GM19043 (cell line): ENCODE measurements around the gene HECTD3.
"Not testable (repeated sequence)": the region's sequence is repeated elsewhere in the genome, so short reads cannot be mapped to it uniquely, and the experiment has no call there.

Experiments
- ATAC-seq: cut with Tn5 transposase; IDR thresholded peaks from one replicate; pipeline ENCODE4 v1.9.1; 2021; ENCODE audit warnings: low read depth; ENCODE audit not compliant: unreplicated experiment

The HECTD3 gene

DNA sequence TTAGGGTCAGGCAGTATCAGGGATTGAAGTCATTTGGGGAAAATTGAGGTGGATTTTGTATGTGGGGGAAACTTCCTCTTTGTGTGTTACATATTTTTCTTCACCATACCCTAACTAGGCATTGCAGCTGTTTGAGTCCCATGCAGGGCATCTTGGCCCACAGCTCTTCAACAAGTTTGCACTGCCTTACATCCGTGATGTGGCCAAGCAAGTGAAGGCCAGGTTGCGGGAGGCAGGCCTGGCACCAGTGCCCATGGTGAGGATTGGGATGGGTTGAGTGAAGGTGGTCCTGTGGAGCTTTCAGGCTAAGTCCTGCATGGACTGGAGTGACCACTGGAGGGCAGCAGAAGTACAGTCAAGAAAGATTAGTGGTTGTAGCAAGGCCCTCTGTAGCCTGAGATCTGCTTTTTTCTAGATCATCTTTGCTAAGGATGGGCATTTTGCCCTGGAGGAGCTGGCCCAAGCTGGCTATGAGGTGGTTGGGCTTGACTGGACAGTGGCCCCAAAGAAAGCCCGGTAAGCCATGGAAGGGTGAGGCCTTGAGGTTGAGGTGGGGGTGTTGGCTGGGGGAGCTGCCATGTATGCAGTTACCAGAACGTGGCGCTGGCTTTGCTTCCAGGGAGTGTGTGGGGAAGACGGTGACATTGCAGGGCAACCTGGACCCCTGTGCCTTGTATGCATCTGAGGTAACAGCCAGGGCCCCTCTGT, 3.4 kb upstream of the HECTD3 start:
- no peak for ATAC-seq

DNA sequence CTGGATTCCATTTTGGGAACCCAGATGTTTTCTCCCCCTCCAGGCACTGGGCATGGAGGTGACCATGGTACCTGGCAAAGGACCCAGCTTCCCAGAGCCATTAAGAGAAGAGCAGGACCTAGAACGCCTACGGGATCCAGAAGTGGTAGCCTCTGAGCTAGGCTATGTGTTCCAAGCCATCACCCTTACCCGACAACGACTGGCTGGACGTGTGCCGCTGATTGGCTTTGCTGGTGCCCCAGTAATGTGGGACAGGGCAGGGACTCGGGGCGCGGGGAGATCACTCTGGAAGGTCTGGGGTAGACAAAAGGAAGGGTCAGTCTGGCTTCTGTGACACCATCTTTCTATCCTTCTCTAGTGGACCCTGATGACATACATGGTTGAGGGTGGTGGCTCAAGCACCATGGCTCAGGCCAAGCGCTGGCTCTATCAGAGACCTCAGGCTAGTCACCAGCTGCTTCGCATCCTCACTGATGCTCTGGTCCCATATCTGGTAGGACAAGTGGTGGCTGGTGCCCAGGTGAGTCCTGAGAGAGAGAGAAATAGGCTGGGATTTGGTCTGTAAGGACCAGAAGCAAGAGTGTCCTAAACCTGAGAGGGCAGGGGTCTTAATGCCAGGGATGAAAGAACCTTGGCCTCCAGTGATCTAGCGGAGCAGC, 2.6 kb upstream of the HECTD3 start:
- ATAC-seq, result no peak

DNA sequence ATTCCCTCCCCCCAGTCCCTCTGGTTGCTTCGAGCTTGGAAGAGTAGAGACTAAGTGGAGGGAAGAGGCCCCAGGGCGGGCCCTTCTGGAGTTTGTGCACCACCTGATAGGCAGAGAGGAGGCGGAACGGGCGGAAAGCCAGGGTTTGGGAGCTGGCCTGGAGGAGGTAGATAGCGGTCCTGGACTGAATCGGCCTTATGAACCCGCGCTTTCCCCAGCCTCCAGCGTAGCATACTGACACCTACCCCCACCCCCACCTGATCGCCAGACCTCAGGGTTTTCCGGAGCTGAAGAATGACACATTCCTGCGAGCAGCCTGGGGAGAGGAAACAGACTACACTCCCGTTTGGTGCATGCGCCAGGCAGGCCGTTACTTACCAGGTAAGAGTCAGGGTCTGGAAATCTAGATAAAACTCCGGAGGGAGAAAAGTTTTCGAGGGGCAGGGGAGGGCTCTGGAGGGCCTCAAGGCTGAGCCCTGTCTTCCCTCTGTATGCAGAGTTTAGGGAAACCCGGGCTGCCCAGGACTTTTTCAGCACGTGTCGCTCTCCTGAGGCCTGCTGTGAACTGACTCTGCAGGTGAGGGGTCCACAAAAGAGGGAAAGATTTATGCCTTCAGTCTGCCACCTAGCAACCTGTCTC, 1.6 kb upstream of the HECTD3 start:
- no peak for ATAC-seq

DNA sequence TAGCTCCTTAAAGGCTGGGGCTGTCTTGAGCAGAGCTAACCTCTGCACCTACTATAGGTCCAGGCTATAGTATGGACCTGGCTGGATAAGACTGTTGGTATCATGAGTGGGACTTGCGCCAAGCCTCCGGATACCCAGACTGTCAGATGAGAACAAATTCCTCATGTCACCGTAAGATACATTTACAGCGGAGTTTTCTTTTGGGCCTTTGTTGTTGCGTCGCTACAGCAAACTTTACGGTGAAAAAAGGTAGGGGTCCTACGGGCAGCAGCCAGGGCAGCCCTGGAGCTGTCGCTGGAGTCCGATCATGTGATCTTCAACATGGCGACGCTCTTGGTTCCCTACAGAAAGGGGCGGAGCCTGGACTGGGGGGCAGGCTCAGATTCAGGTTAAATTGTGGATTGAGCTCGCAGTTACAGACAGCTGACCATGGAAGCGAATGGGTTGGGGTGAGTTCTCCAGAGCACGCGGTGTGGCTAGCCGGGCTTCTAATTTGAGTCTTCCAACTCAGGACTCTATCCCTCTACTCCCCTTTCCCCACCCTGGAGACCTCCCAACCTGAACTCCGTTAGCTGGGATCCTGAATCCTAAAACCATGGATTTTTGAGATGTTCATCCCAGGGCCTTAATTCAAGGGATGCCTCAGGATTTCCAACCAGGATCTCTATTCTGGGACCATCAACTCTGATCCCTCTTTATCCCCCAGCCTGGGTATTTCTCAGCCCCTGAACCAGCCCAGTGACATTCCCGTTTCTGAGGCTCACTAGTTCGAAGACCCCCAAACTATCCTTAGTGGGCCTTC, 914 bp upstream of the HECTD3 start, which contains the start of gene UROD:
Gene UROD (plus strand): TSS at position 418 of the 802 bp plus-strand sequence. CDS start 12 bp downstream, at position 430.
- peak; percentile 69 for ATAC-seq

DNA sequence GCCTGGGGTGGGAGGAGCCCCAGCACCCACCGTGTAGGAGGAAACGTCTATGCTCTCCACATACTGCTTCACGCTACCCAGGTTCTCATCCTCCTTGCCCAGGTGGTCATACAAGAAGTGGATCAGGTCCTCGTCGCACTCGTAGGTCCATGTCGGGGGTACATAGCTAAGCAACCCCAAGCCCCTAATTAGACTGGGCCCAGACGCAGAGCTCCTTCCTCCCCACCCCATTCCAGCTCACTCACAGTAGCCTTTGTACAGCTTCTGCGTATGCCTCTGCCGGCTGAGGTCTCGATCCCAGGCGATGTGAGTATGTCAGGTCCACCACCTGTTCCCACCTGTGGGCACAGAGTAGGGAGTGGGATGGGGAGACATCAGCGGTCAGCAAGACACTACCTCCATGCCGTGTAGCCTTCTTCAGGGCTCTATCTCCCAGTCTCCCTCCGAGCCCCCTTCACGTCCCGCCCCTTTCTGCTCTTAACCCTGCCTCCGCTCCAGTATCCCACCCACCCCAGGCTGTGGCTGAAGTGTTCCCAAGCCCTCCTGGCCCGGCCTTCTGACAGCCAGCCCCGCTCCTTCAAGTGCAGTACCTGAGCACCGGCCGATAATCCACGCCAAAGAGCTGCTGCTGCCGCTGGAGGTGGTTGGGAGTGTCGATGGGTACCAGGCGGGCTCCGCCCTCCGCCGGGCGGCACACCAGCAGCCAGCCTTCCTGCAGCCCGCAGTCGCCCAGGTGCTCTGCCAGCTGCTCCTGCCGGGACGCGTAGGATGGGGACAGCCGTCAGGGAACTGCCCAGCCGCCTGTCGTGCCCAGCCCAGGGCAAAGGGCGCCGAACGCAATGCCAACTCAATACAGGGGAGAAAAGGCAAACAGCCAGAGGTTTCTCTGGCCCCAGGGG, 919 bp downstream of the HECTD3 start:
- no peak for ATAC-seq

DNA sequence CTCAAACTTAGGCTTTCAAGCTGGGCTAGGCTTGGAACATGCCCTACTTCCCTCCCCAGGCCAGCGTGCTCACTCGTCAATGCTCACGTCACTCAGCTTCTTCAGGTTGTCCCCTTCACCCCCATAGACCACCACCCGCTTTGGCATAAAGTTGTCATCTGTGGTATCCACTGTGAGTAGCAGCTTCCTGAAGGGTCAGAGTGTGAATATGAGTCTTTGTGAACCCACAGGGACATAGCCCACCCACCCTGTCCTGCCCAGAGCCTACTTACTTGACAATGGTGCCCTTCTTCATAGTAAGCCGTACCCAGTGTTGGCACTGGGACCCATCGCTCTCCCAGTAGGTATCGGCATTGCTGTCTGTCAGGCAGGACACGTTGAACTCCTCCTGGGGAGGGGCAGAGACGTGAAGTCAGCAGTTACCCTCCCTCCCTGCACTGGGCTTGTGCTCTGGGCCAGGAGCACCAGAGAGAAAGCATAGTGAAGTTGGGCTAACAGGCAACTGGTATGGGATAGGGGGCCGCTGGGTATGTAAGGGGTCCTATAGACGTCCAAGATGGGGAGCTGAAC, 1.7 kb downstream of the HECTD3 start:
- ATAC-seq, result no peak

DNA sequence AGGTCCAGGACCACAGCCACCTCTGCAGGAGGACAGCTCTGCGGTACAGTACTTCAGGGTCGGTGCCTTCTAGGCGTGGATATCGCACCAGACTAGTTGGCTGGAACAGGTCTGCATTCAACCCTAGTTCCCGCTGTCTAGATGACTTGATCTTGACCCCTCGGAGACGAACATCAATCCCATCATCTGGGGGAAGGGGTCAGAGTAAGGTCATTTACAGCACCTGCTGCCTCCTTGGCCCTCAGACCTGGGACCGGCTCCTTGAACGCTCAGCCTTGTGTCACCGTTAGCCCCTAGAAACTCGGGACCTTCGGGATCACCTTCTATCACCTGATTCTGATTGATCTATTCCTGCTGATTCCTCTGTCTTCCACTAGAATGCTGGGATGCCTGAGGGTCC, 2.6 kb downstream of the HECTD3 start:
- no peak for ATAC-seq

DNA sequence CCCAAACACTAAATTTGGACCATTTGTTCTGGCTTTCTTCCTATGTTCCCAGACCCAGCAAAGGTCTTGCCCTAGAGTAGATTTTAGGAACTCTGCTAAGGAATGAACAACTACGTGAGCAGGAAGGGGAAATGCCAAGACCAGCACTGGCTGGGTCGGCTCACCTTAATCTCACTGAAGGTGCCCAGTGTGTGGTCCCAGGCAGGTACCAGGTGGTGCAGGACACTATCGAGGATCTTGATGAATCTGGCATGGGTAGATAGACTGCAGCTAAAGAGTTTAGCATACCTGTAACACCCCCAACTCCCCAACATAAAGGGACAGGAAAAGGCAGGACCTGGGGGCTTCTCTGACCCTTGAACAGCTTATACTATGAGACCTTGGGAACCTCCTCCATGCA, 3.0 kb downstream of the HECTD3 start:
- no peak for ATAC-seq

DNA sequence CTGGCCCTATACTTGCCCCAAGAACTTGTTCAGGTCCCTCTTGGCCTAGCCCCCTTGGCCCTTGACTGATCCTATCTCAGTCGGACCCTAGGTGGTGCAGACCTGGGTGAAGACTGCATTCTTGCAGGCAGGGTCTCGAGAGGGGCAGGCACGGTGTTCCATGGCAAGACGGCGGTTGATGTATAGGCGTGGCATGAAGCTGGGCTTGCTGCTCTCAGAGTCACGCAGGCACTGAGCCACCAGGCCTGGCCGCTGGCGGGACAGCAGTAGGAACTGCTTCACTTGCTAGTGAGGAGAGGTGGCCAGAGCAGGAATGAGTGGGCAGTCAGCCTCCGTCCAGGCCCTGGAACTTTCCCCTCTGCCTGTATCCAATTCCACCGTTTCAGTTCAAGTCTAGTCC, 3.8 kb downstream of the HECTD3 start:
- no peak for ATAC-seq

DNA sequence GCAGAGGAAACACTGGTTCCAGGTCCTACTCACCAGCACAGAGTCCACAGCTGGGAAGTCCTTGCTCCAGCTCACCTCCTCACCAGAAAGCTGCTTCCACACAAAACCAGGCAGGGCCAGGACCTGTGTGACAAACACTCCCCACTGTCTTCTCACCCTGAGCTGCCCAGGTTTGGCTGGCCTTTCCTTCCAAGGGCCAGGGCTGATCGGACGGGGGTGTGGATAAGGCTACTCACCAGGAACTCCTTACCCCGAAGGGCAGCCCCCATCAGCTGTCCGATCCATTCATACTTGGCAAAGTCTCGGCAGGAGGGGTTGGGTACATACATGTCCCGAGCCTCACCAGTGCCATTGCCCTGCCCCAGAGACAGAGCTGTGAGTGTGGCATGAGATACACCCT, 5.4 kb downstream of the HECTD3 start:
- ATAC-seq, result no peak

DNA sequence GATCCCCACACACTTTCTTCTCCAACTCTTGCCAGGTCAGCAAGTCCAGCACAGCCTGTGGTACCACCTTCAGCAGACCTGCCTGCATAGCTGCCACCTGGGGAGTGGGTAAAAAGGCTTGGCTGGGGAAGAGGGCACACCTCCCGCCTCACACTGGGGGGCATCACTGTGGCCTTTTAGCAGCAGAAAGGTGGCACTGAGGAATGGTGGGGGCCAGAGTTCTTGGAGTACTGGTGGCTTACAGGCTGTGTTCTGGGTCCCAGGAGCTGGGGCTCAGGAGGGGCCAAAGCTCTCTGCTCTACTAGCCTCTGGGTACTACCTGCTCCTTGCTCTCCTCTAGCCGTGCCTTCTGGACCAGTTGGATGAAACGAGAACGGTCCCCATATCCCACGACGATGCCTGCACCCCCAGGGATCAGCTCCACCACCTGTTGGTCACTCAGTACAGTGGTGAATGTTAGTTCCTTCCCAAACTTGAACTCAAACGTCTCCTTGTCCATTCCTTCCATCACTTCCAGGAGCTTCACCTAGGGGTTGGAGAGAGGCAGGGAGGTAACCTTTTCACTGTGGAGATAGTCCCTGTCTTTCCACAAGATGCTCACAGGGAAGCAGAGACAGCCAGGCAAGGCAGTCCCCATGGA, 6.7 kb downstream of the HECTD3 start:
- ATAC-seq, result no peak

DNA sequence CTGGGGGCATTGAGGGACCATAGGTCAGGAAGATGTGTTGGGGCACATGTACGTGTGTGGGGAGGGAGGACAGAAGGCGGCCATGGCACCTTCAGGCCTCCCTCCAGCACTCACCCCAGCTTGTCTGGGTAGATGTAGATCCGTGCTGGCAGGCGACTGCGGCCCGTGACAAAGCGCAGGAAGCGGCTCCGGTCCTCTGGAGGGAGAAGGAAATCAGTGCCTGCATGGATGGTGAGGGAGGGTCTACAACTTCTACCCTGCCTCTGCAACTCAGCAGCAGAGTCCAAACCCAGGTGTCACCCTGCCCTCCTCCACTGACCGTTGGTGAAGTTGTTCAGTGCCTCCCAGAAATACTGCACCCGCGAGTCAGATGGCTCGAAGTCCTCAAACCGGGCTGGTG, 7.4 kb downstream of the HECTD3 start:
- no peak for ATAC-seq

DNA sequence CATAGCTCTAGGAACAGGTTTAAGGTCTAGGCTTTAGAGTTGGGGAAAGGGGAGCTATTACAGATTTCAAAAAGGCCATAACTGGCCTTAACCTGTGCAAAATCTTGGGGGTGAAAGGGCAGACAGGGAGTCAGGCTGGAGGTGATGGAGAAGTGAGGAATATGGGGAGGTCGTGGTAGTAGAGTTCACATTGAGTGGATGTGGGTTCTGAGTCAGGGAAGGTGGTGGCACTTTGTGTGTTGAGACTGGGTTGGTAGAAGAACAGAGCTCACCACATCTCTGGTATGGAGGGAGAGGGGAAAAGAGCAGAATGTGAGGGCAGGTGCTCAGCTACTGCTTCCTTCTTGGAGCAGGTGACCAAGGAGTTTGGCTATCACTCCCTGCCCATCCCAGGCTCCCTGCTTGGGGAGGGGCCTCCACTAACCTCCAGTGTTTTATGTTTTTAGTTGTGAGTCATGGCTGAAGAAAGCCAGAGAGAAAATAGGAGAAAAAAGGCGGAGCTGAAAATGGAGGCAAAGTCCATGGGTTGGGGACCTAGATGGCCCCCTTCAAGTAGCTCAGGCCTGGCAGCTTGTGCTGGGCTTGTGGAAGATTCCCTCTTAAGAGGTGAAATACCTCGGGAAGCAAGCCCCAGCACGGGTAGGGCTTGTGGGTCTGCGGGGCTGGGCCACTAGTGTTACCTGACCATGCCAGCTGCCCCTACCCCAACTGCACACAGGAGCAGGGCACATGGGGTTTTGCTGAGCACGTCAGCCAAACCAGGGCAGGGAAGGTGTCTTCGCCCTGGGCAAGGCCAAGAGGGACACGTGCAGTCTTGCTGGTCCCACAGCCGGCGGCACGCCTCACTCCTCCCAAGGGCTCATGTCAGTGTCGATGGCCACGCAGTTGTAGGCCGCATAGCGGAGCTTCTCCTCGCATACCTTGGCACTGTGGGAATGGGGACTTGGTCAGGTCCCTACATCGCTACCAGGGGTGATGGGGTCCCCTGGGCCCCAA, 8.2 kb downstream of the HECTD3 start:
- no peak for ATAC-seq

DNA sequence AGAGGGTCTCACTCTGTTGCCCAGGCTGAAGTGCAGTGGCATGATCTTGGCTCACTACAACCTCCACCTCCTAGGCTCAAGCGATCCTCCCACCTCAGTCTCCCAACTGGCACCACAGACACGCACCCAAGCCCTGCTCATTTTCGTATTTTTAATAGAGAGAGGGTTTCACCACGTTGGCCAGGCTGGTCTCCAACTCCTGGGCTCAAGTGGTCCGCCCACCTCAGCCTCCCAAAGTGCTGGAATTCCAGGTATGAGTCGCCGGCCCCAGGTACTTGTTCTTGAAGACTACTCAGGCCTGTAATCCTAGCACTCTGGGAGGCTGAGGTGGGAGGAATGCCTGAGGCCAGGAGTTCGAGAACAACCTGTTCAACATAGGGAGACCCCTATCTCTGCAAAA, 9.5 kb downstream of the HECTD3 start:
- ATAC-seq, result not testable (repeated sequence)

DNA sequence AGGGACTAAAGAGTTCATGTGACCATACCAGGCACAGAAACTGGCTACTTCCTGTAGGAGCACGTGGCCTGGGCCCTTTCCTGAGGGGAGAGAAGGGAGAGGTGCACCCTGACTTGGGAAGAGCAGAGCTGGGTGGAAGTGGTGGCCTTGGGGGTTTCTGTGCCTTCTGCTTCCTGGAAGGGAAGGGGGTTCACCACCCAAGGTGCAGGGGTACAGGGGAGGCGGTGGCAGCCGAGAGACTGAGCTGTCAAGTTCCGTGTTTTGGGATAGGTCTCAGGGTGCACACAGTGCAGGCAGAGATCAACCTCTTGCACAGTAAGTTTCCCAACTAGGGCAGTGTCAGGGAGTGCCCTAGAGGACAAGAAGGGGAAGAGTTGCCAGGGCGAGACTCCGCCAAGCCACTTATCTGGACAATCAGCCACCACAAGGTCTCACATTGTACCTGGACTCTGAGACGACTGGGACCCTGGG, 10.1 kb downstream of the HECTD3 start:
- ATAC-seq, result no peak

DNA sequence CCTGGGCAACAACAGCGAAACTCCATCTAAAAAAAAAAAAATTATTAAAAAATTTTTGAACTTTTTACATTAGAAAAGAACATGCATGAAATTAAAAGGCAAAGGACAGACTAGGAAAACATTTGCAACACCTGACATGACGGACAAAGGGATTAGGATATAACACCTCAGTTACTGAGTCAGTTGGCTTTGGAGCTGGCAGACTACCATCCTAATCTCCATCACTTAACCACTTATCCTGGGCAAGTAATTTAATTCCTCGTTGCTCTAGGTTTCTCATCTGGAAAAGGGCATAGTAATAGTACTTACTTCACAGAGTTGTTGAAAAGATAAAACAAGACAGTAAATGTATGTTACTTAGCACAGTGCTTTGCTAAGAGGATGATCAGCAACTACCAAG, 11.9 kb downstream of the HECTD3 start:
- no peak for ATAC-seq

DNA sequence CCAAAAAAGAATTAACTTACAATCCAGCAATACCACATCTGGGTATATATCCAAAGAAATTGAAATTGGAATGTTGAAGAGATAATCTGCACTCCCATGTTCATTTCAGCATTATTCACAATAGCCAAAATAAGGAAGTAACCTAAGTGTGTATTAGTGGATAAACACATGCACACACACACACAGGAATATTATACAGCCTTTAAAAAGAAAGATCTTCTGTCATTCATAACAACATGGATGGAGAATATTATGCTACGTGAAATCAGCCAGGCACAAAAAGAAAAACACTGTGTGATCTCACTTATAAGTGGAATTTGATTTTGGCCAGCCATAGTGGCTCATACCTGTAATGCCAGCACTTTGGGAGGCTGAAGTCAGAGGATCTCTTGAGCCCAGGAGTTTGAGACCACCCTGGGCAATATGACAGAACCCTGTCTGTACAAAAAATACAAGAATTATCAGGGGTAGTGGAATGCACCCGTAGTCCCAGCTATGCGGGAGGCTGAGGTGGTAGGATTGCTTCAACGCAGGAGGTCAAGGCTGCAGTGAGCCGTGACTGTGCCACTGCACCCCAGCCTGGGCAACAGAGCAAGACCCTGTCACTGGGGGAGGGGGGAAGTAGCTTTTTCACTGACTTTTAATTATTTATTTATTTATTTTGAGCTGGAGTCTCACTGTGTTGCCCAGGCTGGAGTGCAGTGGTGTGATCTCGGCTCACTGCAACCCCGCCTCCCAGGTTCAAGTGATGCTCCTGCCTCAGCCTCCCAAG, 15.5 kb downstream of the HECTD3 start:
- ATAC-seq, result no peak
